Endothelial cell (in vitro differentiated cells): ENCODE measurements around the gene TRIM17. TPM values are rescaled to one million over a fixed set of nuclear protein-coding genes. Genes with fewer than 3 reads are reported as not detected.

Source experiments
- DNase-seq: peaks from one replicate; pipeline ENCODE4 v3.0.0; 2021; ENCODE audit warnings: low spot score
- H3K27ac Mint-ChIP-seq: one replicate; pipeline ENCODE4 v1.8.0; 2021; ENCODE audit warnings: mixed read lengths, inconsistent platforms; ENCODE audit not compliant: unreplicated experiment
- H3K27me3 Mint-ChIP-seq: one replicate; pipeline ENCODE4 v1.8.0; 2021; ENCODE audit warnings: mild to moderate bottlenecking, moderate library complexity, mixed read lengths, inconsistent platforms; ENCODE audit not compliant: unreplicated experiment
- H3K36me3 Mint-ChIP-seq: one replicate; pipeline ENCODE4 v1.8.0; 2021; ENCODE audit warnings: mild to moderate bottlenecking, low read depth, mixed read lengths, inconsistent platforms; ENCODE audit not compliant: unreplicated experiment
- H3K4me1 Mint-ChIP-seq: one replicate; pipeline ENCODE4 v1.8.0; 2021; ENCODE audit warnings: mild to moderate bottlenecking, mixed read lengths, inconsistent platforms; ENCODE audit not compliant: unreplicated experiment
- H3K4me3 Mint-ChIP-seq: one replicate; pipeline ENCODE4 v1.8.0; 2021; ENCODE audit warnings: mild to moderate bottlenecking, mixed read lengths, inconsistent platforms; ENCODE audit not compliant: unreplicated experiment
- H3K9me3 Mint-ChIP-seq: one replicate; pipeline ENCODE4 v1.8.0; 2021; ENCODE audit warnings: mixed read lengths, inconsistent platforms; ENCODE audit not compliant: unreplicated experiment
- CTCF ChIP-seq: fragments of 200-600 bp; sonication (generic); IDR thresholded peaks from one replicate; pipeline ENCODE4 v1.5.0; 2021; ENCODE audit warnings: antibody characterized with exemption; ENCODE audit not compliant: unreplicated experiment
- total RNA-seq: library from RNA; stranded (reverse); fragmentation: NEBNext Ultra II Directional; extraction: Animal tissue kit (Norgen Biotek cat#: 25700); gene quantifications from one replicate; pipeline ENCODE4 v1.2.1, GENCODE V29; 2021; ENCODE audit not compliant: unreplicated experiment

Gene TRIM17
- total RNA-seq, 1 donor from 2014 or later: 2.3 TPM

GRCh38 chr1:228424685-228425660 is 8.3 kb upstream of the TRIM17 start:
- no peak overlapping the region for H3K27ac Mint-ChIP-seq
- peaks cover 9% of the 10 kb centered on the region for H3K27me3 Mint-ChIP-seq
- peaks cover 10% of the 10 kb centered on the region for H3K4me1 Mint-ChIP-seq
- H3K4me3 Mint-ChIP-seq: no peak overlapping the region
- DNase-seq: no peak
- no peaks in the 10 kb centered on the region for H3K36me3 Mint-ChIP-seq
- H3K9me3 Mint-ChIP-seq: no peaks in the 10 kb centered on the region
- no peak for TF ChIP-seq CTCF

- peaks cover 10% of the 10 kb centered on the region for H3K4me1 Mint-ChIP-seq
These were observed 6.9 kb upstream of the TRIM17 start for GRCh38 chr1:228423404-228424053.

GRCh38 chr1:228420968-228421826 is 4.5 kb upstream of the TRIM17 start:
- DNase-seq: no peak
- H3K4me1 Mint-ChIP-seq: peaks cover 10% of the 10 kb centered on the region
- H3K27me3 Mint-ChIP-seq: peaks cover 11% of the 10 kb centered on the region
- H3K27ac Mint-ChIP-seq: no peak overlapping the region
- H3K9me3 Mint-ChIP-seq: no peaks in the 10 kb centered on the region
- no peaks in the 10 kb centered on the region for H3K36me3 Mint-ChIP-seq
- no peak for TF ChIP-seq CTCF
- H3K4me3 Mint-ChIP-seq: peak overlapping the region; percentile 22

More at GRCh38 chr1:228423404-228424053, 6.9 kb upstream of the TRIM17 start:
- TF ChIP-seq CTCF: no peak
- H3K27me3 Mint-ChIP-seq: peaks cover 11% of the 10 kb centered on the region
- no peaks in the 10 kb centered on the region for H3K36me3 Mint-ChIP-seq
- H3K27ac Mint-ChIP-seq: no peak overlapping the region
- H3K4me3 Mint-ChIP-seq: no peak overlapping the region
- DNase-seq: no peak
- H3K9me3 Mint-ChIP-seq: no peaks in the 10 kb centered on the region

- Mint-ChIP-seq H3K4me3 (no peak overlapping the region), H3K27ac (no peak overlapping the region), H3K4me1 (peaks cover 17% of the 10 kb centered on the region), H3K9me3 (no peaks in the 10 kb centered on the region), H3K27me3 (peaks cover 13% of the 10 kb centered on the region), H3K36me3 (peaks cover 5% of the 10 kb centered on the region)
- TF ChIP-seq CTCF: no peak
- no peak for DNase-seq
These were observed 982 bp upstream of the TRIM17 start for GRCh38 chr1:228417483-228418203.
